Neuron (in vitro differentiated cells): ENCODE measurements around the gene SPRED2.

Source experiments
- H2AFZ ChIP-seq: one replicate; pipeline ENCODE4 v1.6.1; 2013; ENCODE audit warnings: low read depth, mild to moderate bottlenecking, inconsistent platforms, low read length, moderate library complexity
- H3K27me3 ChIP-seq: one replicate; pipeline ENCODE4 v1.6.1; 2013; ENCODE audit warnings: low read length; ENCODE audit not compliant: insufficient read depth
- H3K36me3 ChIP-seq: one replicate; pipeline ENCODE4 v1.6.1; 2013; ENCODE audit warnings: low read length; ENCODE audit not compliant: insufficient read depth
- H3K4me1 ChIP-seq: one replicate; pipeline ENCODE4 v1.6.1; 2013; ENCODE audit warnings: low read length; ENCODE audit not compliant: insufficient read depth
- H3K4me3 ChIP-seq: 2 replicates; pipeline ENCODE4 v1.5.1; 2013; ENCODE audit warnings: mild to moderate bottlenecking, low read length, moderate library complexity
- H3K9me3 ChIP-seq: one replicate; pipeline ENCODE4 v1.6.1; 2013; ENCODE audit warnings: low read length

SPRED2 gene

DNA sequence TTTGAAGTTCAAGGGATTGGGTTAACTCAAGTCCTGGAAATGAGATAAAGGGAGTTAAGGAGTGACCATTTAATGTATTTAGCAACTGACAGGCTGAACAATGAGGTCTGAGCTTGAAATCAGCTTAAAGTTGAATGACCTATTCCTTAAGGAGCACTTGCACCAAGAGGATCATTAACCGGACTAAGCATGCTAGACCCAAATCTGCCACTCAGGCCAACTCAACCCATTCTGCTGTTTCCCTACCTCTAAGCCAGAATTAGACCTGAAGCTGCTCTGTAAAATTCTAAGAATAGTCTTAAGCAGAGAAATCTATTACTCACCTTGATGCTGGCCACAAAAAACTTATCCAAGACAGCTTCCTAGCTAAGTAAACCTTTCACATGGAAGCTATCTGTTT, 59.8 kb downstream of the SPRED2 start:
- no peak overlapping the region for H2AFZ ChIP-seq
- no peaks in the 10 kb centered on the region for H3K9me3 ChIP-seq
- no peaks in the 10 kb centered on the region for H3K36me3 ChIP-seq
- peaks cover 14% of the 10 kb centered on the region for H3K4me1 ChIP-seq
- no peaks in the 10 kb centered on the region for H3K27me3 ChIP-seq
- no peak overlapping the region for H3K4me3 ChIP-seq

- Histone ChIP-seq H3K4me1 (peaks cover 21% of the 10 kb centered on the region), H2AFZ (no peak overlapping the region), H3K4me3 (no peak overlapping the region), H3K27me3 (no peaks in the 10 kb centered on the region), H3K36me3 (no peaks in the 10 kb centered on the region), H3K9me3 (no peaks in the 10 kb centered on the region)
These were observed 61.3 kb downstream of the SPRED2 start for GRCh38 chr2:65371074-65371434.

- Histone ChIP-seq H2AFZ (no peak overlapping the region), H3K36me3 (no peaks in the 10 kb centered on the region), H3K9me3 (no peaks in the 10 kb centered on the region), H3K4me3 (no peak overlapping the region), H3K27me3 (no peaks in the 10 kb centered on the region), H3K4me1 (peaks cover 26% of the 10 kb centered on the region)
These were observed 61.9 kb downstream of the SPRED2 start for GRCh38 chr2:65370387-65371073.

DNA sequence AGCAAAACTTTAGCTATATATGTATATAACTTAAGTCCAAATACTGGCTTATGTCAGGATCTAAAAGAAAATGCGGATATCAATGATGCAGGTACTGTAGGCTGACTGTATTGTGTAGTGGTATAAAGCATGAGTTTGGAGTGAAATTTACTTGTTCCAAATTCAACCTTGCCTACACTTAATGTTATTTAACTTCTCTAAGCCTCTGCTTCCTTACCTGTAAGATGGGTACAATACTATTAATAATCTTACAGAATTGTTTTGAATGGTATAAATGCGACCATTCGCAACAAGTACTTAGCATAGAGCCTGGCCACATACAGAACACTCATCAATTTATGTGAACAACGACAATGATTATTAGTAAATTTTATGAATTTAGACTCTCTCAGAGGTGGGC, 62.4 kb downstream of the SPRED2 start:
- Histone ChIP-seq H3K9me3 (no peaks in the 10 kb centered on the region), H3K4me3 (no peak overlapping the region), H3K4me1 (peaks cover 31% of the 10 kb centered on the region), H2AFZ (no peak overlapping the region), H3K27me3 (no peaks in the 10 kb centered on the region), H3K36me3 (no peaks in the 10 kb centered on the region)

DNA sequence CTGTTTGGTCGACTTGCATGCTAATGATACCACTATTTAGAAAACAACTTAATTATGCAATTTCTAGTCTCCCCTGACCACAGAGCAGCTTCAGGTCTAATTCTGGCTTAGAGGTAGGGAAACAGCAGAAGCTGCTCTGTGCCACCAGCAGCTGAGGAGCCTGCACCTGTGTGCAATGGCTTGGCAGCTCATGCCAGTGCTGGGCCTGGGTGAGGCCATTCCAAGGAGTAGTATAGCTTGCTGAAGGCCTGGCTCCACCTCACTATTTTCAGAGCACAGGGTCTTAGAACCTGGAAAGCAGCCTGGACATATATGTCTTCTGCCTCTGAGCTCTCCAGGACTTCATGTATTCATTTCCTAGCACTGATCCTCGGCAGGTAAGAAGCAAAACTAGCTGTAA, 62.8 kb downstream of the SPRED2 start:
- no peak overlapping the region for H2AFZ ChIP-seq
- H3K27me3 ChIP-seq: no peaks in the 10 kb centered on the region
- H3K36me3 ChIP-seq: no peaks in the 10 kb centered on the region
- no peaks in the 10 kb centered on the region for H3K9me3 ChIP-seq
- H3K4me3 ChIP-seq: no peak overlapping the region
- H3K4me1 ChIP-seq: peaks cover 31% of the 10 kb centered on the region

DNA sequence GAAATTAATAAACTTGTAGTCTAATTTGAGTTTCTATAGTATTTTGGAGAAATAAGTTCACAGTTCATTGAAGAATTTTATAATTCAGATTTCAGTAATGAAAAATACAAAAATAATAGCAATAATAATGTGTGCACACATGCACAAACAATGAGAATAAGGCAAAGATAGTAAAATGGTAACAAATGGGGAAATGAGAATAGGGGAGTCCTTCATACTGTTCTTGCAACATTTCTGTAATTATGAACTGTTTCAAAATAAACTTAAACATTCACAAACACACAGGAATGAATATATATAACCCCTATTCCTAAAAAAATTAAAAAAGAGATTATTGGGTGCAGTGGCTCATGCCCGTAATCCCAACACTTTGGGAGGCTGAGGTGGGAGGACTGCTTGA, 63.9 kb downstream of the SPRED2 start:
- Histone ChIP-seq H3K9me3 (no peaks in the 10 kb centered on the region), H2AFZ (no peak overlapping the region), H3K4me1 (peaks cover 39% of the 10 kb centered on the region), H3K4me3 (no peak overlapping the region), H3K27me3 (no peaks in the 10 kb centered on the region), H3K36me3 (no peaks in the 10 kb centered on the region)

- H2AFZ ChIP-seq: no peak overlapping the region
- H3K36me3 ChIP-seq: no peaks in the 10 kb centered on the region
- no peak overlapping the region for H3K4me3 ChIP-seq
- peaks cover 39% of the 10 kb centered on the region for H3K4me1 ChIP-seq
- H3K9me3 ChIP-seq: no peaks in the 10 kb centered on the region
- H3K27me3 ChIP-seq: no peaks in the 10 kb centered on the region
These were observed 64.9 kb downstream of the SPRED2 start for GRCh38 chr2:65367524-65367923.

GRCh38 chr2:65366595-65367125, 65.7 kb downstream of the SPRED2 start:
- H3K27me3 ChIP-seq: no peaks in the 10 kb centered on the region
- H3K36me3 ChIP-seq: no peaks in the 10 kb centered on the region
- no peaks in the 10 kb centered on the region for H3K9me3 ChIP-seq
- no peak overlapping the region for H3K4me3 ChIP-seq
- H3K4me1 ChIP-seq: peaks cover 43% of the 10 kb centered on the region
- H2AFZ ChIP-seq: no peak overlapping the region

GRCh38 chr2:65364986-65365733, 67.2 kb downstream of the SPRED2 start:
- Histone ChIP-seq H3K9me3 (no peaks in the 10 kb centered on the region), H3K27me3 (no peaks in the 10 kb centered on the region), H3K4me1 (peaks cover 37% of the 10 kb centered on the region), H3K36me3 (no peaks in the 10 kb centered on the region), H2AFZ (no peak overlapping the region), H3K4me3 (no peak overlapping the region)

GRCh38 chr2:65363879-65364666, 68.3 kb downstream of the SPRED2 start:
- Histone ChIP-seq H3K9me3 (no peaks in the 10 kb centered on the region), H3K4me3 (no peak overlapping the region), H3K36me3 (no peaks in the 10 kb centered on the region), H2AFZ (no peak overlapping the region), H3K4me1 (peaks cover 37% of the 10 kb centered on the region), H3K27me3 (no peaks in the 10 kb centered on the region)

DNA sequence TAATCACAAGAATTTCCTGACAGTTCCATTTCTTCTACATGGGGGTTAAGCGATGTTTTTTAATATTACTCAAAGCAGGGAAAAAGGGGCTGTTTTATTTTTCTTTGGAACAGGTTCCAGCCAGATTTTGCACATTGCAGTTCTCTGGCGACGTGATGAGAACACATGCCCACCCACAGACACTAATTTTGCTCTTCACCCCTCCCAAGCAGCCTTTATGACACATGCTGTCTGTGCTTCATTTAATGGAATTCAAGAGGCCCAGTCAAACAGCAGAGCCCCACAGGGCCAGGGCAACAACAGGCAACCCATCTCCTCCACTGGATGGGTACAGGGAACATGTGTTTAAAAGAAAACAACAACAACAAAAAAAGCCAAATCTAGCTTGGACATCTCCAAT, 70.8 kb downstream of the SPRED2 start:
- H2AFZ ChIP-seq: peak overlapping the region; percentile 35
- H3K9me3 ChIP-seq: no peaks in the 10 kb centered on the region
- no peak overlapping the region for H3K4me3 ChIP-seq
- no peaks in the 10 kb centered on the region for H3K36me3 ChIP-seq
- H3K4me1 ChIP-seq: peaks cover 47% of the 10 kb centered on the region
- H3K27me3 ChIP-seq: no peaks in the 10 kb centered on the region

DNA sequence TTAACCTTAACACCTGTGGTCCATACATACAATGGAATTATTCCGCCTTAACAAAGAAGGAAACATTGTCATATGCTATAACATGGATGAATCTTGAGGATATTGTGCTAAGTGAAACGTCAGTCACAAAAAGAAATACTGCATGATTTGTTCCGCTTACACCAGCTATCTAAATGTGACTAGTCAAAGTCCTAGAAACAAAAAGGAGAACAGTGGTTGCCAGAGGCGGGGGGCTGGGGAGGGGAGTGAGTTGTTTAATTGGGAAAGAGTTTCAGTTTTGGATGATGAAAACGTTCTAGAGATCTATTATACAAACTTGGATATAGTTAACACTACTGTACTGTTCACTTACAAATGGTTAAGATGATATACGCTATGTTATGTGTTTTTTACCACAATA, 72.0 kb downstream of the SPRED2 start:
- H2AFZ ChIP-seq: no peak overlapping the region
- no peaks in the 10 kb centered on the region for H3K9me3 ChIP-seq
- peaks cover 36% of the 10 kb centered on the region for H3K4me1 ChIP-seq
- no peaks in the 10 kb centered on the region for H3K27me3 ChIP-seq
- H3K36me3 ChIP-seq: no peaks in the 10 kb centered on the region
- no peak overlapping the region for H3K4me3 ChIP-seq
